Uterus (tissue), 2 donors: ENCODE data around the gene PTRH1.

ENCODE experiments used
- CTCF ChIP-seq, 4 experiments: fragments of 200-600 bp in 2 of 4; fragments of 450-650 bp in 2 of 4; sonication (generic) in 2 of 4; IDR thresholded peaks; one replicate each; pipeline ENCODE4 v1.5.1; 2016 to 2019; ENCODE audit warnings: antibody characterized with exemption in 4 of 4, mild to moderate bottlenecking in 2 of 4, moderate library complexity in 1 of 4
- POLR2A ChIP-seq, 2 donors: fragments of 450-650 bp; IDR thresholded peaks; one replicate each; pipeline ENCODE4 v1.6.1; 2016; ENCODE audit warnings: antibody characterized with exemption in 2 of 2, mild to moderate bottlenecking in 1 of 2, moderate library complexity in 1 of 2

- TF ChIP-seq CTCF (IDR thresholded peaks at IDR 0.05): no peak
- TF ChIP-seq POLR2A (IDR thresholded peaks at IDR 0.05): no peak
These were observed 24.7 kb downstream of the PTRH1 start for GRCh38 chr9:127690735-127691134.
